Hepatocyte (in vitro differentiated cells): Measurements from ENCODE around the gene DHPS.

Experiments used
- CTCF ChIP-seq: fragments of 200-600 bp; sonication (generic); IDR thresholded peaks from 2 replicates; pipeline ENCODE4 v1.5.1; 2016; ENCODE audit warnings: antibody characterized with exemption, mild to moderate bottlenecking; ENCODE audit not compliant: poor library complexity
- EZH2 ChIP-seq: fragments of 200-600 bp; sonication (generic); IDR thresholded peaks from 2 replicates; pipeline ENCODE4 v1.6.1; 2016; ENCODE audit warnings: antibody characterized with exemption, mild to moderate bottlenecking, borderline replicate concordance

- TF ChIP-seq CTCF: no peak
- TF ChIP-seq EZH2: no peak
Measured at GRCh38 chr19:12708641-12709040, 27.0 kb upstream of the DHPS start.
